OCI-LY7 (cell line): ENCODE measurements around the gene SLC16A6.

Experiments
- CTCF ChIP-seq: fragments of 200-600 bp; sonication (generic); conservative IDR thresholded peaks from 2 replicates; pipeline ENCODE4 v1.5.1; 2014; ENCODE audit warnings: mild to moderate bottlenecking, antibody characterized with exemption, low read length, moderate library complexity, mixed read lengths
- EZH2phosphoT487 ChIP-seq: fragments of 200-600 bp; sonication (generic); IDR thresholded peaks from 2 replicates; pipeline ENCODE4 v1.6.1; 2018; ENCODE audit warnings: low read depth, borderline replicate concordance, mild to moderate bottlenecking, mixed run types, antibody characterized with exemption, low read length, moderate library complexity, mixed read lengths

DNA sequence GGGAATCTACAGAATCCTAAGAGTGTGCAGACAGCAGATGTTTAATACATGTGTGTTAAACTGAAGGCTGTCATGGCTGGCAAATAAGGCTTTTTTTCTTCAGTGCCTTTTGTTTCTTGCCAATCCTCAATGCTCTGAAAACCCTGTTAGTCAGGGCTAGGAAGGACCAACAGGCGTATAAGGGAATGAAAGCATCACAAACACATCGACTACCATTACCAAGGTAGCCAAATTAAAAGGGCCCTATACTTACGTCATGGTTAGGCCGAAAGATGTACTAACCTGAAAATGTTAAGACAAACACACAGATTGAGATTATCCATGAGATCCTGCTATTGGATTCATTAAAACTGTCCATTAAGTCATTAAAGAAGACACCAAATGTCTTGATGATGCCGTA, 13.1 kb downstream of the SLC16A6 start:
- TF ChIP-seq CTCF, result no peak
- TF ChIP-seq EZH2phosphoT487, result no peak
